ENCODE results near the gene PLCH1. TPM values are rescaled to one million over a fixed set of nuclear protein-coding genes. Genes with fewer than 3 reads are reported as not detected.

PLCH1 gene
- total and polyA plus RNA-seq, 2 donors (not counting 1 experiment from before 2014, with no cell fraction given), result under 0.01 to 0.03 TPM

- no peak for DNase-seq (ENCODE audit: low read depth in 2 of 2)
- no peaks in the 10 kb centered on the region for H3K4me1 ChIP-seq (ENCODE audit: control insufficient read depth, extremely low read depth, insufficient read depth, low read length)
- no peak overlapping the region for H3K4me2 ChIP-seq (ENCODE audit: extremely low read depth, insufficient read depth, low read length)
- H2AFZ ChIP-seq (ENCODE audit: low read length), result no peak overlapping the region
- no peak overlapping the region for H3K9ac ChIP-seq (ENCODE audit: insufficient read depth, low read length)
- H3K9me3 ChIP-seq (ENCODE audit: control insufficient read depth, insufficient read depth, low read depth, low read length), result no peaks in the 10 kb centered on the region
- no peaks in the 10 kb centered on the region for H3K27me3 ChIP-seq (ENCODE audit: control insufficient read depth, insufficient read depth, low read length)
- no peak overlapping the region for H3K4me3 ChIP-seq (replicated peaks in 1 of 4; ENCODE audit: control extremely low read depth in 1 of 4, insufficient read depth in 1 of 4, low read depth in 3 of 4, low read length in 4 of 4)
- no peaks in the 10 kb centered on the region for H3K79me2 ChIP-seq (ENCODE audit: control insufficient read depth, insufficient read depth, low read length)
- no peaks in the 10 kb centered on the region for H4K20me1 ChIP-seq (ENCODE audit: control insufficient read depth, extremely low read depth, insufficient read depth, low read length)
- no peaks in the 10 kb centered on the region for H3K36me3 ChIP-seq (ENCODE audit: control insufficient read depth, insufficient read depth, low read length)
- TF ChIP-seq EZH2 (IDR thresholded peaks at IDR 0.05; ENCODE audit: low read length, missing control alignments), result no peak
- TF ChIP-seq CTCF (conservative IDR thresholded peaks at IDR 0.05 in 1 of 2, IDR thresholded peaks at IDR 0.05 in 1 of 2; ENCODE audit: low read depth in 1 of 2, low read length in 2 of 2), result no peak
- no peak overlapping the region for H3K27ac ChIP-seq (ENCODE audit: insufficient read depth, low read length)
These were observed 413.8 kb downstream of the PLCH1 start for GRCh38 chr3:155331078-155331477.

- no peaks in the 10 kb centered on the region for H3K4me1 ChIP-seq (ENCODE audit: control insufficient read depth, extremely low read depth, insufficient read depth, low read length)
- H3K79me2 ChIP-seq (ENCODE audit: control insufficient read depth, insufficient read depth, low read length), result no peaks in the 10 kb centered on the region
- TF ChIP-seq EZH2 (IDR thresholded peaks at IDR 0.05; ENCODE audit: low read length, missing control alignments), result no peak
- TF ChIP-seq CTCF (conservative IDR thresholded peaks at IDR 0.05 in 1 of 2, IDR thresholded peaks at IDR 0.05 in 1 of 2; ENCODE audit: low read depth in 1 of 2, low read length in 2 of 2), result no peak
- no peaks in the 10 kb centered on the region for H3K9me3 ChIP-seq (ENCODE audit: control insufficient read depth, insufficient read depth, low read depth, low read length)
- no peaks in the 10 kb centered on the region for H3K36me3 ChIP-seq (ENCODE audit: control insufficient read depth, insufficient read depth, low read length)
- no peaks in the 10 kb centered on the region for H4K20me1 ChIP-seq (ENCODE audit: control insufficient read depth, extremely low read depth, insufficient read depth, low read length)
- no peak overlapping the region for H3K4me2 ChIP-seq (ENCODE audit: extremely low read depth, insufficient read depth, low read length)
- no peak overlapping the region for H3K9ac ChIP-seq (ENCODE audit: insufficient read depth, low read length)
- no peak overlapping the region for H2AFZ ChIP-seq (ENCODE audit: low read length)
- no peak overlapping the region for H3K27ac ChIP-seq (ENCODE audit: insufficient read depth, low read length)
- no peak overlapping the region for H3K4me3 ChIP-seq (replicated peaks in 1 of 4; ENCODE audit: control extremely low read depth in 1 of 4, insufficient read depth in 1 of 4, low read depth in 3 of 4, low read length in 4 of 4)
- no peak for DNase-seq (ENCODE audit: low read depth in 2 of 2)
- H3K27me3 ChIP-seq (ENCODE audit: control insufficient read depth, insufficient read depth, low read length), result no peaks in the 10 kb centered on the region
These were observed 414.5 kb downstream of the PLCH1 start for GRCh38 chr3:155330370-155330769.

- Histone ChIP-seq H3K4me2 (ENCODE audit: extremely low read depth, insufficient read depth, low read length) (no peak overlapping the region), H4K20me1 (ENCODE audit: control insufficient read depth, extremely low read depth, insufficient read depth, low read length) (no peaks in the 10 kb centered on the region), H3K9me3 (ENCODE audit: control insufficient read depth, insufficient read depth, low read depth, low read length) (no peaks in the 10 kb centered on the region), H3K9ac (ENCODE audit: insufficient read depth, low read length) (no peak overlapping the region), H3K27ac (ENCODE audit: insufficient read depth, low read length) (no peak overlapping the region), H3K36me3 (ENCODE audit: control insufficient read depth, insufficient read depth, low read length) (no peaks in the 10 kb centered on the region), H3K79me2 (ENCODE audit: control insufficient read depth, insufficient read depth, low read length) (no peaks in the 10 kb centered on the region), H2AFZ (ENCODE audit: low read length) (no peak overlapping the region), H3K27me3 (ENCODE audit: control insufficient read depth, insufficient read depth, low read length) (no peaks in the 10 kb centered on the region), H3K4me3 (replicated peaks in 1 of 4; ENCODE audit: control extremely low read depth in 1 of 4, insufficient read depth in 1 of 4, low read depth in 3 of 4, low read length in 4 of 4) (no peak overlapping the region), H3K4me1 (ENCODE audit: control insufficient read depth, extremely low read depth, insufficient read depth, low read length) (no peaks in the 10 kb centered on the region)
- DNase-seq (ENCODE audit: low read depth in 2 of 2), result no peak
- TF ChIP-seq CTCF (conservative IDR thresholded peaks at IDR 0.05 in 1 of 2, IDR thresholded peaks at IDR 0.05 in 1 of 2; ENCODE audit: low read depth in 1 of 2, low read length in 2 of 2) (no peak), EZH2 (IDR thresholded peaks at IDR 0.05; ENCODE audit: low read length, missing control alignments) (no peak)
These were observed 415.3 kb downstream of the PLCH1 start for GRCh38 chr3:155329513-155330048.
